HK-2 (cell line): ENCODE data around the gene ATXN7L1.

Source experiments
- DNase-seq: peaks from one replicate; pipeline ENCODE4 v3.0.0-alpha.2; 2018; ENCODE audit not compliant: unreplicated experiment

Gene ATXN7L1

GRCh38 chr7:105649727-105650381 lies 226.5 kb downstream of the ATXN7L1 start:
- DNase-seq, result no peak

DNA sequence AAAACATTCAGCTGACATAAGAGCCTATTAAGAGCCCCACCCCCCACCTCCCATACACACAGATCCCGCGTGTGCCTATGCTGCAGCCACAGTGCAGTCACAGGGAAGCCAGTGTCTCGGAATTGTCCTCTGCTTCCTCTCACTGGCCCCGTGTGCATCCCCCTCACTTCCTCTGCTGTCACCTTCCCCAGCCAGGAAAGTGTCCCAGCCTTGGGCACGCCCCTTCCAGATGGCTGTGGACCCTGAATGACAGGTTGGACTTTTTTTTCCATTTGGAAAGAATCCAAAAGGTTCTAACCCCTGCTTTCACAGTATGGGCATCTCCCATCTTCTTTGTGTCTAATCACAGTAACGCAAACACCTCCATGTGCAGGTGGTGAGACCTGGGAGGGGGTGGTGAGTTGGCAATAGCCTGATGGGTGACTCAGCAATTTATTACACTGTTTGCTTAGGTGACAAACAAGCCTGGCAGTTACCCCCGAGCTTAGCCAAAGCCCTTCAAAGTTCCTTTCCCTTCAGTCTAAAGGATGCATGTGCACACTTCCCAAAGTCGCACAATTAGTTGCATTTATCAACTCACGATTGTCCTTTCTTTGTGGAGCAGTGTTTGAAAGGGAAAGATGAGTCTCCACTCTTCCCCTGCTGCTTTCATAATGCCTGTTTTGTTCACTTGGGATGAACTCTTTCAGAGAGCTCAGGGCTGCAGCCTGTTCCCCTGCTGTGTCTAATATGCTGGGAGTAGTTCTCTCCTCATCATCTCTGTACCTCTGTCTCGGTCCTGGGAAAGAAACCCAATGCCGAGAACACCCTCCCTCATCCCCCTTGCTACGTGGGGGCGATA lies 227.6 kb downstream of the ATXN7L1 start:
- DNase-seq, result no peak

GRCh38 chr7:105647591-105647990 lies 228.8 kb downstream of the ATXN7L1 start:
- DNase-seq, result no peak

DNA sequence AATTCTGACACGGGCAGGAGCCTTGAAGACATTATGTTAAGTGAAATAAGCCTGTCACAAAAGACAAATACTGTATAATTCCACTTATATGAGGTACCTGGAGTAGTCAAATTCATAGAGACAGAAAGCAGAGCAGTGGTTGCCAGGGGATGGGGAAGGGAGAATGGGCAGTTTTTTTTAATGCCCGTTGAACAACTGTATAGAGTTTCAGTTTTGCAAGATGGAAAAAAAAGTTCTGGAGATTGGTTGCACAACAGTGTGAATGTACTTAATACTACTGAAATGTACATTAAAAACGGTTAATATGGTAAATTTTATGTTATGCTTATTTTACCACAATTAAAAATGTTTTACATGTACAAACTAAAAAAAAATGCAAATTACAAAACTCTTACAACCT lies 231.5 kb downstream of the ATXN7L1 start:
- no peak for DNase-seq

DNA sequence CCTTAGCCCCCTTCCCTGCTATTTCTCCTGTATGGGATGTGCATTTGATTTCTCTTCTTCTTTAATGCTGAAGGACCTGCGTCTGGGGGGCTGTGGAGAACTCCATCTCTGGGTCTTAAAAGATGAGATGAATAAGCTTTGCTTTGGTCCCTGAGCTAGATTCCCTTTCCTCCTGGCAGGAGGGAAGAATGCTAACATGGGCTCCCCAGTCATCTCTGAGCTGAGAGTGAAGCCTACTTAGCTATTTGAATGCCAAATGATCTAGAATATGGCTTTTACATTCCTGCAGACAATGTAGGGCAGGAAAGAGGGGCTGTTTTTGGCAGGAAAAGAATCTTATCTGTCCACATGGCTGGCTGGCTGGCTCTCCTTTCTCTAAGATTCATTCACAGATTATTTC lies 232.5 kb downstream of the ATXN7L1 start:
- no peak for DNase-seq

GRCh38 chr7:105643384-105643783 lies 233.0 kb downstream of the ATXN7L1 start:
- DNase-seq, result no peak

DNA sequence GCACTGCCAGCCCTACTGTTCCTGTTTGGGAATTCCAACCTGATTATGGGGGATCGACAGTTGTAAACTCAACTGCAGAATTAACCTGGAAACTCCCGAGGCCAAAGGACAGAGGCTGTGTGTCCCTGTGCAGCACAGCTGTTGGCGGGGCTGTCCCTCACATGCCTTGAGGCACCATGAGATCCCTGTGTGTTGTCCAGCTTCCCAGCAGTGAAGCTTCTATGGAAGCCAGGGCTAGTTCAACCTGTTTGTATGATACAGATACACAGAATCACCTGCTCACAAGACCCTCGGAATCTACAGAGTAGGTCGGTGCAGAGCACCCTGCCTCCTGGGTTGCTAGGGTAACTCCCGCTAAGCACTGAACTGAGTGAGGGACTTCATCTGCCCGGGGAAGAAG lies 234.1 kb downstream of the ATXN7L1 start:
- DNase-seq, result no peak

GRCh38 chr7:105640956-105641810 lies 235.2 kb downstream of the ATXN7L1 start:
- DNase-seq, result no peak

- DNase-seq, result no peak
Measured at GRCh38 chr7:105639667-105640493, 236.5 kb downstream of the ATXN7L1 start.

DNA sequence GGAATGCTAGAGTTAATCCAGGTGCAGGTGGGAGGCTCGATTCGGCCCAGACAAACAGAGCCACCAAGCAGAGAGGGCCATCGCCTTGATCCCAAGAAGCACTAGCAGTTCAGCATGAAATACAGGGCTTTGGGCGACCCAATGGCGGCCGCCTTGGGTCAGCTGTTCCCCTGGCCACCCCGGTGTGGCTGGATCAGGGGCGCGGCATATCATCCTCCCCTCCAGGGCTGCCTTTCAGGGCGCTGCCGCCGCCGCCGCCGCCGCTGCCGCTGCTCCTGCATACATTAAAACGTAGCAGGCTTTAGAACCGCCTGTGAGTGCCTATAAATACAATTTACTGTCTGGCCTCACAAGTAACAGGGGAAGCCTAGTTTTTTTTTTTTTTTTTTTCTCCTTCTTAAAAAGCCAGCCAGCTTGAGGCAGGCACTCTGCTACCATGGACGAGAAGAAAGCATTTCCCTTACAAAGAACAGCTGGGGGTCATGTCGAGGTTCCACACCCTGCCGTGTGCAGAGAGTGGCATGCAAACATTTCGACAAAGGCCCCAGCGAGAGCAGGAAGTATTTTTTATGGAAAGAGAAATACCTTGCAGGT lies 237.4 kb downstream of the ATXN7L1 start:
- DNase-seq, result no peak

DNA sequence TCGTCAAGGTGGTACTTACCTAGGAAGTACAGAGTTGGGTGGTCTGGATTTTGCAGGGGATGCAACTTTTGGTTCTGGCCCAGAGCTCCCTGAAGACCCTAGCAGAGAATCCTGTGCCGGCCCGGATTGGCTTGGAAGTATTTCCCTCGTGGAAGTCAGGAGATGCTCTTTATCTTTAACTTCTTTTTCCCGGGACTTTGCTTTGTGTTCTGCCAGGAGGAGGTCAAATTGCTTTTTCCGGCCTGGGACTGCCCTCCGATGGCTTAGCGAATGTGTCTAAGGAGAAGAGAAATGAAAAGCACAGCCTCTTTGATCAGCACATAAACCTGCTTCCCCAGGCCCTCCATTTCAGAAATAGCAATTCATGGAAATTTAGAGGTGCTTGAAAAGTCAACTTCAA lies 238.1 kb downstream of the ATXN7L1 start:
- DNase-seq, result no peak

GRCh38 chr7:105637755-105638154 lies 238.6 kb downstream of the ATXN7L1 start:
- no peak for DNase-seq

- DNase-seq, result no peak
Measured at GRCh38 chr7:105636982-105637381, 239.4 kb downstream of the ATXN7L1 start.

DNA sequence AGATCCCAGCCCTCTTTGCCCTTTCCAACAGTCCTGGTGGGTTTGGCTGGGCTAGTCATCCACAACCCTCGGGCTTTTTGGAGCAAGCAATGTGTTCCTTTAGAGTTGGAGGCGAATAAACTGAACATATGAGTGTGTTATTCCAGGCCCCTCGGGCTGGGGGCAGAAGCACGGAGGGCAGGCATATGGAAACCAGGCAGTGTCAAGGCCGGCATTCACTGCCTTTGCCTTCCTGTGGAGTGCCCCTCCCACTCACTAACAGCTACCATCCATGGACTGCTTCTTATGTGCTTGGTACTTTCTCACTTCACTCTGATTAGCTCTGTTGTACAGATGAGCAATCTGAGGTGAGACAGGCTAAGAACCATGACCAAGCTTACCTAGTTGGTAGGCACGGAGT lies 241.2 kb downstream of the ATXN7L1 start:
- no peak for DNase-seq

GRCh38 chr7:105625986-105626385 lies 250.4 kb downstream of the ATXN7L1 start:
- DNase-seq, result no peak

- no peak for DNase-seq
Measured at GRCh38 chr7:105623906-105624305, 252.5 kb downstream of the ATXN7L1 start.

DNA sequence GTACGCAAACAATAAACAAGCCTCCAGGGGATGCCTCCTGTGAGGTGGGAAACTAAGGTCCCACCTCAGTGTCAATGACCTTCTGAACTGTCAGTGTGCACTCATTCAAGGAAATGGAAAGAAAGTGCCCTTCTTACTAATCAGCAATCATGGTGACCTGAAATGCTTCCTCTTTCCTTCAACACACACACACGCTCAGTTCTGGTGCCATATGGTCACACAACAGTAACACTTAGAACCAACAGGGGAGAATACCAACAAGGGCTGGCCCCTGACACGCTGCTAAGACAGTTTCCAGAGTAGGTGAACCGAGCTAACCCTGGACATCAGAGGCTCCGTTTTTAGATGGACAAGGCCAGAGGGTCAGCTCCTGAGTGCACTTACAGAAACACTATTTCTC lies 253.0 kb downstream of the ATXN7L1 start:
- no peak for DNase-seq

- DNase-seq, result no peak
Measured at GRCh38 chr7:105622106-105622731, 254.2 kb downstream of the ATXN7L1 start.

GRCh38 chr7:105621617-105622016 lies 254.8 kb downstream of the ATXN7L1 start:
- no peak for DNase-seq

- no peak for DNase-seq
Measured at GRCh38 chr7:105621176-105621575, 255.2 kb downstream of the ATXN7L1 start.

- no peak for DNase-seq
Measured at GRCh38 chr7:105619590-105619989, 256.8 kb downstream of the ATXN7L1 start.
